ENCODE results near the gene TOGARAM2.

DNA sequence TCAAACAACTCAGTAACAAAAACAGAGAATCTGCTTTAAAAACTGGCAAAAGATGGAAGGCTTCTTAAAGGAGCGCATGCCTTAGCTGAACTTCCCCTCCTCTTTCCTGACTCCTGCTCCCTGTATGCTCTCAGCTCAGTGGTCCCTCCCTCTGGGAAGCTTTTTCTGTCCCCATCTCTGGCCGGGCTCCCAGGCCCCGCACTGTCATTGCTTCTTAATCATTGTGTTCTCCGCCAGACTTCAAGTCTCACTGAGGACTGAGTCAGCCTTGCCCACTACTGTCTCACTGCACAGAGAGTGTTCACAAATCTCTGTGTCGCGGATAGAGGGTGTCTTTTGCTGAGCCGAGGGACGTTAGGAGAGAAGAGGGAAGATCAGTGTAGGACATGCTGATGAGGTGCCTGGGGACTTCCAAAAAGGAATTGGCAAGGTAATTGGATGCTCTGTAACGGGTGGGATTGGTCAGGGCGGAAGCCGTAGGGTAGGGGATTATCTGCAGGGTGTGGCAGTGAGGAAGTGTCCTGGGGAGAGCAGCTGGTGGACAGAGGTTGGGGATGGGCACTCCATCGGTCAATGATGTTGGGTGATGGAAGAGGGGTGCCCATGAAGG, 16.2 kb downstream of the TOGARAM2 start:
- TF ChIP-seq, protein P1, sequence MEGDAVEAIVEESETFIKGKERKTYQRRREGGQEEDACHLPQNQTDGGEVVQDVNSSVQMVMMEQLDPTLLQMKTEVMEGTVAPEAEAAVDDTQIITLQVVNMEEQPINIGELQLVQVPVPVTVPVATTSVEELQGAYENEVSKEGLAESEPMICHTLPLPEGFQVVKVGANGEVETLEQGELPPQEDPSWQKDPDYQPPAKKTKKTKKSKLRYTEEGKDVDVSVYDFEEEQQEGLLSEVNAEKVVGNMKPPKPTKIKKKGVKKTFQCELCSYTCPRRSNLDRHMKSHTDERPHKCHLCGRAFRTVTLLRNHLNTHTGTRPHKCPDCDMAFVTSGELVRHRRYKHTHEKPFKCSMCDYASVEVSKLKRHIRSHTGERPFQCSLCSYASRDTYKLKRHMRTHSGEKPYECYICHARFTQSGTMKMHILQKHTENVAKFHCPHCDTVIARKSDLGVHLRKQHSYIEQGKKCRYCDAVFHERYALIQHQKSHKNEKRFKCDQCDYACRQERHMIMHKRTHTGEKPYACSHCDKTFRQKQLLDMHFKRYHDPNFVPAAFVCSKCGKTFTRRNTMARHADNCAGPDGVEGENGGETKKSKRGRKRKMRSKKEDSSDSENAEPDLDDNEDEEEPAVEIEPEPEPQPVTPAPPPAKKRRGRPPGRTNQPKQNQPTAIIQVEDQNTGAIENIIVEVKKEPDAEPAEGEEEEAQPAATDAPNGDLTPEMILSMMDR (IDR thresholded peaks at IDR 0.05), result no peak
- no peak for TF ChIP-seq POLR2A (IDR thresholded peaks at IDR 0.05)

Measured in testis (tissue), 2 donors.